ENCODE measurements around the gene CDRT15.
"Not testable (repeated sequence)": the region's sequence is repeated elsewhere in the genome, so short reads cannot be mapped to it uniquely, and the experiment has no call there.

The CDRT15 gene

GRCh38 chr17:14202388-14203166 lies 34.1 kb downstream of the CDRT15 start:
- no peaks in the 10 kb centered on the region for H3K9me3 ChIP-seq (ENCODE audit: control insufficient read depth, insufficient read depth, low read length)
- no peak overlapping the region for H3K9ac ChIP-seq (ENCODE audit: low read depth, low read length)
- no peaks in the 10 kb centered on the region for H3K36me3 ChIP-seq (ENCODE audit: insufficient read depth, low read length)

GRCh38 chr17:14201988-14202380 lies 34.7 kb downstream of the CDRT15 start:
- no peaks in the 10 kb centered on the region for H3K36me3 ChIP-seq (ENCODE audit: insufficient read depth, low read length)
- H3K9me3 ChIP-seq (ENCODE audit: control insufficient read depth, insufficient read depth, low read length), result no peaks in the 10 kb centered on the region
- H3K9ac ChIP-seq (ENCODE audit: low read depth, low read length), result no peak overlapping the region
- H3K4me1 ChIP-seq (ENCODE audit: insufficient read depth, low read length), result peaks cover 4% of the 10 kb centered on the region; the same call in 1 of the 2 replicates

More at GRCh38 chr17:14202388-14203166, 34.1 kb downstream of the CDRT15 start:
- H3K4me1 ChIP-seq (ENCODE audit: insufficient read depth, low read length), result peaks cover 4% of the 10 kb centered on the region; the same call in 1 of the 2 replicates

- no peaks in the 10 kb centered on the region for H3K9me3 ChIP-seq (ENCODE audit: control insufficient read depth, insufficient read depth, low read length)
- H3K9ac ChIP-seq (ENCODE audit: low read depth, low read length), result no peak overlapping the region
- H3K36me3 ChIP-seq (ENCODE audit: insufficient read depth, low read length), result peaks cover 2% of the 10 kb centered on the region; the same call in 1 of the 2 replicates
- H3K4me1 ChIP-seq (ENCODE audit: insufficient read depth, low read length), result peaks cover 4% of the 10 kb centered on the region; the same call in 1 of the 2 replicates
These were observed 35.4 kb downstream of the CDRT15 start for GRCh38 chr17:14201021-14201987.

GRCh38 chr17:14200354-14200753 lies 36.3 kb downstream of the CDRT15 start:
- Histone ChIP-seq H3K36me3 (ENCODE audit: insufficient read depth, low read length) (peaks cover 2% of the 10 kb centered on the region; the same call in 1 of the 2 replicates), H3K4me1 (ENCODE audit: insufficient read depth, low read length) (peaks cover 4% of the 10 kb centered on the region; the same call in 1 of the 2 replicates), H3K9me3 (ENCODE audit: control insufficient read depth, insufficient read depth, low read length) (no peaks in the 10 kb centered on the region), H3K9ac (ENCODE audit: low read depth, low read length) (no peak overlapping the region)

GRCh38 chr17:14199601-14200000 lies 37.1 kb downstream of the CDRT15 start:
- Histone ChIP-seq H3K4me1 (ENCODE audit: insufficient read depth, low read length) (peaks cover 4% of the 10 kb centered on the region; the same call in 1 of the 2 replicates), H3K9me3 (ENCODE audit: control insufficient read depth, insufficient read depth, low read length) (no peaks in the 10 kb centered on the region), H3K36me3 (ENCODE audit: insufficient read depth, low read length) (peaks cover 2% of the 10 kb centered on the region; the same call in 1 of the 2 replicates), H3K9ac (ENCODE audit: low read depth, low read length) (no peak overlapping the region)

GRCh38 chr17:14198575-14198974 lies 38.1 kb downstream of the CDRT15 start:
- Histone ChIP-seq H3K9ac (ENCODE audit: low read depth, low read length) (no peak overlapping the region), H3K36me3 (ENCODE audit: insufficient read depth, low read length) (peaks cover 2% of the 10 kb centered on the region; the same call in 1 of the 2 replicates)

GRCh38 chr17:14198013-14198412 lies 38.6 kb downstream of the CDRT15 start:
- H3K9me3 ChIP-seq (ENCODE audit: control insufficient read depth, insufficient read depth, low read length), result no peaks in the 10 kb centered on the region
- H3K36me3 ChIP-seq (ENCODE audit: insufficient read depth, low read length), result peaks cover 2% of the 10 kb centered on the region; the same call in 1 of the 2 replicates
- peaks cover 4% of the 10 kb centered on the region; the same call in 1 of the 2 replicates for H3K4me1 ChIP-seq (ENCODE audit: insufficient read depth, low read length)
- H3K9ac ChIP-seq (ENCODE audit: low read depth, low read length), result no peak overlapping the region

More at GRCh38 chr17:14198575-14198974, 38.1 kb downstream of the CDRT15 start:
- peaks cover 4% of the 10 kb centered on the region; the same call in 1 of the 2 replicates for H3K4me1 ChIP-seq (ENCODE audit: insufficient read depth, low read length)
- H3K9me3 ChIP-seq (ENCODE audit: control insufficient read depth, insufficient read depth, low read length), result no peaks in the 10 kb centered on the region

GRCh38 chr17:14197586-14197985 lies 39.1 kb downstream of the CDRT15 start:
- no peak overlapping the region for H3K9ac ChIP-seq (ENCODE audit: low read depth, low read length)
- no peaks in the 10 kb centered on the region for H3K9me3 ChIP-seq (ENCODE audit: control insufficient read depth, insufficient read depth, low read length)
- peaks cover 2% of the 10 kb centered on the region; the same call in 1 of the 2 replicates for H3K36me3 ChIP-seq (ENCODE audit: insufficient read depth, low read length)

GRCh38 chr17:14197057-14197456 lies 39.6 kb downstream of the CDRT15 start:
- H3K9ac ChIP-seq (ENCODE audit: low read depth, low read length), result no peak overlapping the region
- H3K9me3 ChIP-seq (ENCODE audit: control insufficient read depth, insufficient read depth, low read length), result no peaks in the 10 kb centered on the region
- peaks cover 4% of the 10 kb centered on the region; the same call in 1 of the 2 replicates for H3K4me1 ChIP-seq (ENCODE audit: insufficient read depth, low read length)
- peaks cover 2% of the 10 kb centered on the region; the same call in 1 of the 2 replicates for H3K36me3 ChIP-seq (ENCODE audit: insufficient read depth, low read length)

More at GRCh38 chr17:14197586-14197985, 39.1 kb downstream of the CDRT15 start:
- peaks cover 4% of the 10 kb centered on the region; the same call in 1 of the 2 replicates for H3K4me1 ChIP-seq (ENCODE audit: insufficient read depth, low read length)

- H3K9ac ChIP-seq (ENCODE audit: low read depth, low read length), result no peak overlapping the region
- H3K4me1 ChIP-seq (ENCODE audit: insufficient read depth, low read length), result peaks cover 2% of the 10 kb centered on the region; the same call in 1 of the 2 replicates
- peaks cover 2% of the 10 kb centered on the region; the same call in 1 of the 2 replicates for H3K36me3 ChIP-seq (ENCODE audit: insufficient read depth, low read length)
- no peaks in the 10 kb centered on the region for H3K9me3 ChIP-seq (ENCODE audit: control insufficient read depth, insufficient read depth, low read length)
These were observed 40.2 kb downstream of the CDRT15 start for GRCh38 chr17:14196377-14196997.

GRCh38 chr17:14192636-14193344 lies 43.9 kb downstream of the CDRT15 start:
- not testable (repeated sequence) for H3K9me3 ChIP-seq (ENCODE audit: control insufficient read depth, insufficient read depth, low read length); H3K9ac ChIP-seq (ENCODE audit: low read depth, low read length); H3K4me1 ChIP-seq (ENCODE audit: insufficient read depth, low read length); H3K36me3 ChIP-seq (ENCODE audit: insufficient read depth, low read length)

GRCh38 chr17:14192039-14192438 lies 44.6 kb downstream of the CDRT15 start:
- H3K36me3 ChIP-seq (ENCODE audit: insufficient read depth, low read length); H3K9ac ChIP-seq (ENCODE audit: low read depth, low read length); H3K9me3 ChIP-seq (ENCODE audit: control insufficient read depth, insufficient read depth, low read length); H3K4me1 ChIP-seq (ENCODE audit: insufficient read depth, low read length): not testable (repeated sequence)

- not testable (repeated sequence) for H3K9ac ChIP-seq (ENCODE audit: low read depth, low read length); H3K4me1 ChIP-seq (ENCODE audit: insufficient read depth, low read length); H3K9me3 ChIP-seq (ENCODE audit: control insufficient read depth, insufficient read depth, low read length); H3K36me3 ChIP-seq (ENCODE audit: insufficient read depth, low read length)
These were observed 45.2 kb downstream of the CDRT15 start for GRCh38 chr17:14191469-14191868.

Data from ES-I3 (cell line).